B cell (primary cell): ENCODE results near the gene ARHGAP35.

Experiments used
- EZH2 ChIP-seq: IDR thresholded peaks from 2 replicates; pipeline ENCODE4 v1.6.1; 2012; ENCODE audit warnings: borderline replicate concordance, low read depth, mild to moderate bottlenecking, moderate library complexity, low read length; ENCODE audit not compliant: insufficient read depth, poor library complexity, severe bottlenecking
- TF ChIP-seq, protein P1 (sequence below): fragments of 200-600 bp; IDR thresholded peaks from one replicate; pipeline ENCODE4 v1.8.0; 2022; ENCODE audit warnings: antibody characterized with exemption, mild to moderate bottlenecking

DNA sequence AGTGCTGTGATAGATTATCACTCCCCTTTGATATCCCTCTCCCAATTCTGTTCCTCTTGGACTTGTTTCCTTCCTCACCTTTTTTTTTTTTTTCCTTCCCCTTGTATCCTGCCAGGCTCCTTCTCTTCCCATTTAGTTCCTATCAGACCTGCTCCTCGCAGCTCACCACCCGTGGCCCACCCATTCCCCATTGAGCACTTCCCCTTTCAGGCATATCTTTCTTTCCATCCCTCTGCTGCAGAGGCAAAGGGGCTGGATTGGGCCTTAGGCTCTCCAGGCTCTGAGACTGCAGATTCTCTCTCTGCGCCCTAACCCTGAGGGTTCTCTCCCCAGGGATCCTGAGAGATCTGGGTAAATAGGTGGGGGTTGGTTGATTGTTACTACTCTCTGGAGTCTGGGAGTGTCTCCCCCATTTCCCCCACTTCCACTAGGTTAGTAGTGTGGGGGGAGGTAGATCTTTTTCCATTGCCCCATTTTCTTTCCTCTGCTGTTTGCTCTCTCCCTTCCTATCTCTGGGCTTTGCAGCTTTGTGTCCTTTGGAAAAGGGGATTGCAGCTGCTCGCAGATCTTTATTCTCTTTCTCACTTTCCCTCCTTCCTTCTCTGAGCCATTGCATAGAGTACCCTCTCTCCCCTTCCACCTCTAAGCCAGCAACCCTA, 2.3 kb downstream of the ARHGAP35 start:
- TF ChIP-seq, protein P1, sequence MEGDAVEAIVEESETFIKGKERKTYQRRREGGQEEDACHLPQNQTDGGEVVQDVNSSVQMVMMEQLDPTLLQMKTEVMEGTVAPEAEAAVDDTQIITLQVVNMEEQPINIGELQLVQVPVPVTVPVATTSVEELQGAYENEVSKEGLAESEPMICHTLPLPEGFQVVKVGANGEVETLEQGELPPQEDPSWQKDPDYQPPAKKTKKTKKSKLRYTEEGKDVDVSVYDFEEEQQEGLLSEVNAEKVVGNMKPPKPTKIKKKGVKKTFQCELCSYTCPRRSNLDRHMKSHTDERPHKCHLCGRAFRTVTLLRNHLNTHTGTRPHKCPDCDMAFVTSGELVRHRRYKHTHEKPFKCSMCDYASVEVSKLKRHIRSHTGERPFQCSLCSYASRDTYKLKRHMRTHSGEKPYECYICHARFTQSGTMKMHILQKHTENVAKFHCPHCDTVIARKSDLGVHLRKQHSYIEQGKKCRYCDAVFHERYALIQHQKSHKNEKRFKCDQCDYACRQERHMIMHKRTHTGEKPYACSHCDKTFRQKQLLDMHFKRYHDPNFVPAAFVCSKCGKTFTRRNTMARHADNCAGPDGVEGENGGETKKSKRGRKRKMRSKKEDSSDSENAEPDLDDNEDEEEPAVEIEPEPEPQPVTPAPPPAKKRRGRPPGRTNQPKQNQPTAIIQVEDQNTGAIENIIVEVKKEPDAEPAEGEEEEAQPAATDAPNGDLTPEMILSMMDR = no peak
- TF ChIP-seq EZH2 = no peak
